ENCODE measurements around the gene TNFAIP8.
A peak's percentile ranks its signal among the peaks of the same experiment; 100 is the strongest.
"Not testable (repeated sequence)": the region's sequence is repeated elsewhere in the genome, so short reads cannot be mapped to it uniquely, and the experiment has no call there.

Gene TNFAIP8

GRCh38 chr5:119397518-119398380 lies 41.9 kb downstream of the TNFAIP8 start:
- DNase-seq = peak; percentile 25

GRCh38 chr5:119398727-119399466 lies 43.1 kb downstream of the TNFAIP8 start:
- DNase-seq = no peak

GRCh38 chr5:119400245-119400644 lies 44.4 kb downstream of the TNFAIP8 start:
- no peak for DNase-seq

GRCh38 chr5:119402081-119402480 lies 46.3 kb downstream of the TNFAIP8 start:
- DNase-seq = no peak

DNA sequence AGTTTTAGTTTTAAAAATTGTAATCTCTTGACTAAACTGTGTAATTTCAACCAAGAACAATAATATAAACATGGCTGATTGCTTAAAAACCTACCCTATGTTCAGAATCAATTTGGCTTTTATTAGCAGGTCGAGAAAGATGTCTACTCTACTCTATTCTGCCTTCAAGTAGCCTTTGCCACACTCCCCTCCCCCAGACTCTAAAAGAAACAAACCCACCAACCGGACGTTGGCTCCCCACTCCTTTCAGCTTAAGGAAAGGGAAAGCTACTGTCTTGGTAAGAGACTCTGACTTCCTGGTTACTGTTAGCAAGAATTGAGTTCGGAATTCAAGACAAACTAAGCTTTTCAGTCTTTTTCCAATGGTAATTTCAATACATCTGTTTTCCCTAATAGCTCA lies 46.7 kb downstream of the TNFAIP8 start:
- no peak for DNase-seq

GRCh38 chr5:119404033-119404432 lies 48.2 kb downstream of the TNFAIP8 start:
- no peak for DNase-seq

- no peak for DNase-seq
Observed at GRCh38 chr5:119405419-119405818, 49.6 kb downstream of the TNFAIP8 start.

GRCh38 chr5:119406551-119407110 lies 50.8 kb downstream of the TNFAIP8 start:
- DNase-seq = no peak

DNA sequence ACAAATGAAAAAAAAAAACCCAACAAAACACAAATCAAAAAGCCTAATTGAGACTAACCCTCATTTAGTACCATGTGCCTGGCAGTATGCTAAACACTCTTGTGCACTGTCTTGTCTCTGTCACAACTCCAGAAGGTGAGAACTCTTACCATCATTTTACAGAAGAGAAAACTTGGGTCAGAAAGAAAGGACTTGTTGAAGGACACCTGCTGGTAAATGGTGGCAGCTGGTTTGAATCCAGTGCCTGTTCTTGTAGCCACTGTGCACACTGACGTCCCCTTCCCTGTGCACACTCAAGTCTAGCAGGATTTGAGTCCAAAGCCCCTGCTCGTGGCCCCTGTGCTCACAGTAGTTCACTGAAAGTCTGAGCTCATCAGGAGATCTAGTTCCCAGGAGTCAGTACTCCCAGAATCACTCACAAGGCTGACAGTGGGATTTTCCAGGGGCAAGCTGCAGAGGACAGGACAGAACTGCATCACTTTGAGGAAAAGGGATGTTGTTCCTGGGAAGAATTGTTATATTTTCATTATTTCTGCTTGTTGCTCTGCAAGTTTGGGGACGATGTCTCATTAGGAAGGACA lies 53.5 kb downstream of the TNFAIP8 start:
- peak; percentile 28 for DNase-seq

- DNase-seq = no peak
Observed at GRCh38 chr5:119410448-119411159, 54.8 kb downstream of the TNFAIP8 start.

- DNase-seq = peak; percentile 83
Observed at GRCh38 chr5:119411361-119412278, 55.8 kb downstream of the TNFAIP8 start.

- DNase-seq = no peak
Observed at GRCh38 chr5:119412279-119413227, 56.7 kb downstream of the TNFAIP8 start.

DNA sequence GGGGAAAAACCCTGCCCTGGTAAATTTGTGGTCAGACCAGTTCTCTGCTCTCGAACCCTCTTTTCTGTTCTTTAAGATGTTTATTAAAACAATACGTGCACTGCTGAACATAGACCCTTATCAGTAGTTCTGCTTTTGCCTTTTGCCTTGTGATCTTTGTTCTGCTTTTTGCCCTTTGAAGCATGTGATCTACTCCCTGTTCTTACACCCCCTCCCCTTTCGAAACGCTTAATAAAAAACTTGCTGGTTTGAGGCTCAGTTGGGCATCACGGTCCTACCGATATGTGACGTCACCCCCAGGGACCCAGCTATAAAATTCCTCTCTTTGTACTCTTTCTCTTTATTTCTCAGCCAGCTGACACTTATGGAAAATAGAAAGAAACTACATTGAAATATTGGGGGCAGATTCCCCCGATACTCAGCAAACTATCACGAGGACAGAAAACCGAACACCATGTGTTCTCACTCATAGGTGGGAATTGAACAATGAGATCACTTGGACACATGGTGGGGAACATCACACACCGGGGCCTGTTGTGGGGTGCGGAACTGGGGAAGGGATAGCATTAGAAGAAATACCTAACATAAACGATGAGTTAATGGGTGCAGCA lies 58.4 kb downstream of the TNFAIP8 start:
- DNase-seq = not testable (repeated sequence)

DNA sequence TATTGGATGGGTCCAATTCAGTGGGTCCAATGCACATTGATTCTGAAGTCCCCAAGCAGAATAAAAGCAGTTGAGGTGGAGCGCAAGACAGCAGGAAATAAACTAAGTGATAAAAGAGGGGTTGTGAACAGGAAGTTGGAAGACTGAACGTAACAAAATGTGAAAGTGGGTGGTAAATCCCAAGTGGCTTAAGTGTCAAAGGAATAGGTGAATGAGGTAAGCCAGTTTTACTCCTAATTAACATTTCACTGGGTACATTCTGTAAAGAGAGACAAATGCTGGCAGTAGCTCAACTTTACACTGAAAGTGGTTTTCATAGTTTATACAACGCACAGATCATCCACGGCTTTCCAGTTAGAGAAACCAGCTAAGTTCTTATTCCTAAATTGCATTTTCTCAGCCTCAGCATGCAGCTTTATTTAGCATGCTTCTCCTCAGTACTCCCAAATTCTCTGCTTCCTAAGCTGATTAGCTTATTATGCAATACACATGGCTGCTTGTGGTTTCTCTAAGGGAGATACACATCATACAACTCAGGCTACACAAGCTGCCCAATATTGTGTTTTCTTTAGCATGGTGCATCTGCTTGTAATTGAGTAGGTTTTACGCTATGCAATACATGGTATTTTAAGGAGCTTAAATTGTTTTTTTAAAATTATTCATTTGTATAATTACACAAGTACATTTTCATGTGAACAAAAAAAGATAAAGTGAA lies 62.2 kb downstream of the TNFAIP8 start:
- no peak for DNase-seq

DNA sequence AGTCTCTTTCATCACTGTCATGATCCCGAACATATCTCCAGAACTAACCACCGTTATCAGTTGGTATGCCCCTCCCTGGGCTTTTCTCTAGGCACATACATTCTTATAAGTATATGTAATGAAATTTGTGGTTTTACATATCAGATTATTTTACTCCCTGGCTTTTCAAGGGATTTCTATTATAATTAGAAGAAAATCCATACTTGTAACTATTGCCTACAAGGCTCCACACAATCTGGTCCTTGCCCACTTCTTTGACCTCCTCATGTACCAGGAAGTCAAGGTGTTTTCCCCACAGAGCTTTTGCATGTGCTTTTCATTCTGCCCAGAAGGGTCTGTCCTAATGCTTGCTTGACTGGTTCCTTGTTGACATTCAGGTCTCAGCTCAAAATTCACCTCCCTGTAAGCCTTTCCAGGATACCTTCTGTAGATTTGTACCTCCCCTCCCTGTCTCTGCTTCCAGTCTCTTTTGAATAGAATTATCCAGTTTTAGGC lies 62.8 kb downstream of the TNFAIP8 start:
- no peak for DNase-seq

GRCh38 chr5:119420169-119420568 lies 64.3 kb downstream of the TNFAIP8 start:
- no peak for DNase-seq

GRCh38 chr5:119426057-119426456 lies 70.2 kb downstream of the TNFAIP8 start:
- DNase-seq = no peak

DNA sequence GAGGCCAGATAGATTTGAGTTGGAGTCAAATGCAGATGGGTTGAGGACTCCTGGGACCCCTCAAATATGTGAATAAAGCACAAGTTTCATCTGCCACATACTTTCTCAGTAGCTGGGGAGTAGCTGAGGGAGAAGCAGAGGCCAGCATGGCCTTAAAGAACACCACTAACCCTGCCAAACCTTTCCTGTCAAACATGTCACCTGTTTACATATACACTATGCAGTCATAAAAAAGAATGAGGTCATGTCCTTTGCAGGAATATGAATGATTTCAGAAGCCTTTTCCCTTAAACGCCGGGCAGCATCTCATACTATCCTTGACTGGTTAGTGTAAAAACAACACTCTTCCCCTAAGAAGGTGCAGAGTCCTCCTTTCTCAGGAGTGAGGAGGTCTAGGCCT lies 71.2 kb downstream of the TNFAIP8 start:
- DNase-seq = no peak

DNA sequence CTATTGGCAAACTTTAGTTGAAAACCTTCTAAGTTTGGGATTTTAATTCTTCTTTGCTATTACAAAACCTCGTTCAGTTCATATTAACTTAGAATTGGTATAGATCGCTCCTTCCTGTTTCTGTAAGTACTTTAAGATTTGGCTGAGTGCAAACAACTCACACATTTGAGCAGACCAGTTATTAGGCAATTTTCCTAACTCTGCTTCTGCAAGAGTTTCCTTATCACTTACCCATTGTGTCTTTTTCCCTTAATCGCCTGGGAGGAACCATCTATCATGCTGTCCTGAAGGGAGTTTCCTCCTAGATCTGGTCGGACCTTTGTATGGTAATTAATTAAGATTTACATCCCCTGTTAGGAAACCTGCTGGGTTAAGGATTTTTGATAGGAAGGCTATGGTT lies 71.8 kb downstream of the TNFAIP8 start:
- DNase-seq = not testable (repeated sequence)
